Naive B cell (primary cell): Measurements from ENCODE around the gene GRAMD1B. TPM values are rescaled to one million over a fixed set of nuclear protein-coding genes. Genes with fewer than 3 reads are reported as not detected.

Experiments used
- ATAC-seq, 2 donors: fragments of 150-1000 bp; cut with Tn5 transposase; 2 replicates each; pipeline ENCODE4 v1.10.0; 2021; ENCODE audit warnings: low read depth in 2 of 2, mild to moderate bottlenecking in 2 of 2, moderate library complexity in 2 of 2
- DNase-seq: peaks from one replicate; pipeline ENCODE4 v3.0.0; 2022
- H3K27ac Mint-ChIP-seq, 6 donors: one replicate each; pipeline ENCODE4 v1.8.0; 2020 to 2022; ENCODE audit warnings: mild to moderate bottlenecking in 6 of 6, mixed read lengths in 6 of 6, moderate library complexity in 5 of 6, inconsistent platforms in 2 of 6
- H3K27me3 Mint-ChIP-seq, 3 donors: one replicate each; pipeline ENCODE4 v1.8.0; 2021 to 2022; ENCODE audit warnings: mixed read lengths in 3 of 3, mild to moderate bottlenecking in 1 of 3
- H3K36me3 Mint-ChIP-seq, 2 donors: one replicate each; pipeline ENCODE4 v1.8.0; 2020 to 2022; ENCODE audit warnings: mixed read lengths in 2 of 2, inconsistent platforms in 1 of 2, mild to moderate bottlenecking in 1 of 2
- H3K4me1 Mint-ChIP-seq, 3 donors: one replicate each; pipeline ENCODE4 v1.8.0; 2020 to 2022; ENCODE audit warnings: mixed read lengths in 3 of 3, inconsistent platforms in 1 of 3, mild to moderate bottlenecking in 1 of 3, moderate library complexity in 1 of 3
- H3K4me3 Mint-ChIP-seq, 8 donors: one replicate each; pipeline ENCODE4 v1.8.0; 2020 to 2022; ENCODE audit warnings: mild to moderate bottlenecking in 8 of 8, mixed read lengths in 8 of 8, moderate library complexity in 8 of 8, inconsistent platforms in 2 of 8
- H3K9me3 Mint-ChIP-seq, 7 donors: one replicate each; pipeline ENCODE4 v1.8.0; 2020 to 2022; ENCODE audit warnings: mixed read lengths in 7 of 7, mild to moderate bottlenecking in 5 of 7, inconsistent platforms in 2 of 7, moderate library complexity in 1 of 7
- polyA plus RNA-seq, 6 donors: library from polyadenylated mRNA; unstranded; fragments of 300-500 nt; fragmentation: Illumina TruSeq; gene quantifications; one replicate each; pipeline ENCODE4 v1.2.3, GENCODE V29; 2021; ENCODE audit warnings: low read depth in 6 of 6

The GRAMD1B gene
- polyA plus RNA-seq = under 1 TPM in 1 of 6 donors, not detected in 5; 0.84 TPM

DNA sequence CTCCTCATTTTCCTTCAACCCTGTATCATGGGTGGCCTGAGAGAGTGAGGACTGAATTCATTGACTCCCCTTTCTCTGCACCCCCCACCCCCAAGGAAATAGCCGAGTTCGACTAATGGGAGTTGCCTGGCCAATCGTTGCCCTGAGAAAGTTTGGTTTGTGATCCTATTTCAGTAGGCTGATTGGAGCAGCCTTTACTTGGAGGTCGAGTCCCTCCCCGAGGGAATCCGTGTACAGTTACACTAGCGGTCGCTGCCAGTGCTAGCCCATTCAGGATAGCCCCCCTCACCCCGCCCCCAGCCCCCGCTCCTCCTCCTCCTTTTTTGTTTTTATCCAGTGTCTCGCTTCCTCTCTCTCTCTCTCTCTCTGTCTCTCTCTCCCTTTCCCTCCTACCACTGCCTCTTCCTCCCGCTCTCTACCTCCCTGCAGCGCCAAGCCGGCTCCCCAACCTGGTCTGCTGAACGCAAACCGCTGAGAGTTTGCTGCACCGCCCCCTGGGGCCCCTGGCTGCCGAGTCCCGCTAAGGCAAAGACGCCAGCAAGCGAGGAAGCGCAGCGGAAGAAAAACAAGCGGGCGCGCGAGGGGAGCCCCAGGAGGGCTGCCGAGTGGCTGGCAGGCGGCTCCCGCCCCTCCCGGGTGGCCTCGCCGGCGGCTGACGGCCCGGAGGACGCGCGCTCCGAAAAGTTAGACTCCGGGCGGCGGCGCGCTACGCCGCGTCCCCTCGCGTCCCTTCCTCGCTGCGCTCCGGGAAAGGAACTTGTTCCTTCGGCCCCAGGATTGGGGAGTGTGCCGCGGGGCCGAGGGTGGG lies at the start of gene GRAMD1B:
GRAMD1B (plus strand) TSS at position 357 of the 808 bp plus-strand sequence. CDS start 524 bp downstream, outside the sequence.
- peaks cover 4 to 13% (median 10%) of the 10 kb centered on the region in 3 donors for H3K4me1 Mint-ChIP-seq
- H3K9me3 Mint-ChIP-seq = no peaks in the 10 kb centered on the region
- peak within 1 kb of the TSS in 7 of 8 donors; percentile 56 to 84 (median 77) for H3K4me3 Mint-ChIP-seq
- H3K36me3 Mint-ChIP-seq = no peaks in the 10 kb centered on the region
- ATAC-seq (peak; percentile 50 to 64), DNase-seq (peak; percentile 29)
- H3K27ac Mint-ChIP-seq = peak within 1 kb of the TSS in 1 of 6 donors; percentile 13
- peaks cover 17 to 36% (median 29%) of the 10 kb centered on the region in 3 donors for H3K27me3 Mint-ChIP-seq

DNA sequence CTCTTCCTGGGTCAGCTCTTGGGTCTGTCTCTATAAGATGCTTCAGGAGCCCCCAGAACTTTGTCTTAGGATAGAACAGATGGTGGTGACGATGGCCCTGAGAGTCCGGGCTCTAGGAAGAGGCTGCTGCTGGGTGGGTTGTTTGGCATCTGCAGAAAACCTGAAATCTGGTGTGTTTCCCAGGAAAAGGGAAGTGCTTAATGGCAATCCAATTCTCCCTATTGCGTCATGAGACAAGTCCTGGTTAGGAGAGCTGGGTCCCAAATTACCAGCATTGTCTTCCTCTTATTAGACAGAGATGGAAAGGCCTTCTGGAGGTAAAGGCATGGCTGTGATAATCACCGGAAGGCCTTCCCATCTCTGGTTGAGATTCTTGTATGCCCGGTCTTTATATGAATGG lies 48.9 kb upstream of the GRAMD1B start:
- Mint-ChIP-seq H3K9me3 (no peaks in the 10 kb centered on the region), H3K4me3 (no peak overlapping the region), H3K27me3 (no peaks in the 10 kb centered on the region), H3K27ac (no peak overlapping the region), H3K36me3 (no peaks in the 10 kb centered on the region), H3K4me1 (no peaks in the 10 kb centered on the region)
- no peak for ATAC-seq
- no peak for DNase-seq

DNA sequence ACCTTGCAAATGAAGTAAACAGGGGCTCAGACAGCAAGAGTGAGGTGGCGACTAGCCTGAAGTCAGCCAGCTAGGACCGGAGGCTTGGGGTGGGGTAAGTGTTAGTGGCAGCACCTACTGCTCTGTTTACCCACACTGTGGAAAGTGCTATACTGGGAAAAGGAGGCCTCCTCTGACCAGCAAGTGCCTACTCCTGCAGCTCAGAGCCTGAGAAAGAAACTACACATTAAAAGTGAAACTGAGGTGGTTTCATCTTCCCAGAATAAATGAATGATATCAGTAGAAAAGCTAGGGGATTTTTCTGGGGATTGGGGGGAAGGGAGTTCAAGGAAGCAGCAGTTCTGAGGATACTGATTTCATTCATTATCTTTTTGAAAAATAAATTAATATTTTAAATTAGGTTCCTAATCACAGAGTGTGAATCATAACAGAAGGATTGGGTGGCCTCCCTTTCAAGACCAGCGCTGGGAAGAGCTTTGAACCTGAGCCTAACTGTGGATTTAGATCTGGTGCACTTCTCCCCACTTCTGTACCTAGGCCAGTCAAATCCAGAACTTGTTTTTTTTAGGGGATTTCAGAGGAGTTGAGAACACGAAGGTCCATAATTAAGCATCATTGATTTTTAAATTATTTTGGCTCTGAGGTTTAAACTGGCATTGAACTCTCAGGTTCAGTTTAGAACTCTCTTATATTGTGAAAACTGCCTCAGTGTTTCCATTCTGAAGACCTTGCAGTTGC lies 48.1 kb upstream of the GRAMD1B start:
- H3K27ac Mint-ChIP-seq = no peak overlapping the region
- no peaks in the 10 kb centered on the region for H3K27me3 Mint-ChIP-seq
- H3K4me1 Mint-ChIP-seq = no peaks in the 10 kb centered on the region
- no peaks in the 10 kb centered on the region for H3K9me3 Mint-ChIP-seq
- no peak overlapping the region for H3K4me3 Mint-ChIP-seq
- no peaks in the 10 kb centered on the region for H3K36me3 Mint-ChIP-seq
- DNase-seq = no peak
- ATAC-seq = no peak

DNA sequence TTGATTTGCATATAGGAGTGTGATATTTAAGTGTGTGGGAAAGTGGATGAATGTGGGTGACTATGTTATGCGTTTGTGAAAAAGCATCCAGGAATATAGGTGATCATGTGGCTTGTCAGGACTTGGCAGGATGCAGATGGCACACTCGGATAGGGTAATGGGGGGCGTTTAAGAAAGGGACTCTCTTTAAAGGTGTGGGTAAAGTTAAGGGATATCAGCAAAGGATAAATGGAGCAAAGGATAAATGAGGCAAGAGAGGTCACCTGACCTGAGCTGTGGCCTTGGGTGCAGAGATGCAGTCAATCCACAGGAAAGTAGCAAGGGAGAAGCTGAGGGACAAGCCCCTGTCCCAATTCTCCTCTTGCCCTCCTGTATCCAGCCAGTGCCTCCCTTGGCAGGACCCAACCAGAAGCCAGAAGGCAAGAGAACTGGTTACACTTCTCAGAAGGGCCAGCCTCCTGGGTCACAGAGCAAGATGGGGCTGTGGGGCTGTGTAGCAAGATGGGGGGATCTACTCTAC lies 47.5 kb upstream of the GRAMD1B start:
- H3K36me3 Mint-ChIP-seq = no peaks in the 10 kb centered on the region
- H3K27me3 Mint-ChIP-seq = no peaks in the 10 kb centered on the region
- no peak overlapping the region for H3K27ac Mint-ChIP-seq
- no peak for DNase-seq
- H3K9me3 Mint-ChIP-seq = no peaks in the 10 kb centered on the region
- H3K4me1 Mint-ChIP-seq = no peaks in the 10 kb centered on the region
- H3K4me3 Mint-ChIP-seq = no peak overlapping the region
- no peak for ATAC-seq

DNA sequence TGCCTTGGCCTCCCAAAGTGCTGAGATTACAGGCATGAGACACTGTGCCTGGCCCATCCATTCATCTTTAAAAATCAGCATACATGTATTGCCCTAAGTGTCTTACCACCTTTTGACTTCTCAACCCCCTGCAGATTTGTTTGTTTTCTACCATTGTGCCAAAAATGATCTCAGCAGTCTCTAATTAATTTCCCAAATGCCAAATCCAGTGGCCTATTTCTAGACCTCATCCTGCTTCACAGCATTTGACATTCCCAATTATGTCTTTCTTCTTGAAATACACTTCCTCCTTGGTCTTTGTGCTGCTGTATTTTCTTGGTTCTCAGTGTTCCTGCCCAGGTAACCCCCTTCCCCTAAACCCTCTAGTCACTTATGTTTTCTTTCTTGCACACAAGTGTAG lies 46.0 kb upstream of the GRAMD1B start:
- no peaks in the 10 kb centered on the region for H3K36me3 Mint-ChIP-seq
- no peak overlapping the region for H3K4me3 Mint-ChIP-seq
- no peaks in the 10 kb centered on the region for H3K27me3 Mint-ChIP-seq
- no peak overlapping the region for H3K27ac Mint-ChIP-seq
- DNase-seq (no peak), ATAC-seq (no peak)
- H3K9me3 Mint-ChIP-seq = no peaks in the 10 kb centered on the region
- H3K4me1 Mint-ChIP-seq = no peaks in the 10 kb centered on the region

DNA sequence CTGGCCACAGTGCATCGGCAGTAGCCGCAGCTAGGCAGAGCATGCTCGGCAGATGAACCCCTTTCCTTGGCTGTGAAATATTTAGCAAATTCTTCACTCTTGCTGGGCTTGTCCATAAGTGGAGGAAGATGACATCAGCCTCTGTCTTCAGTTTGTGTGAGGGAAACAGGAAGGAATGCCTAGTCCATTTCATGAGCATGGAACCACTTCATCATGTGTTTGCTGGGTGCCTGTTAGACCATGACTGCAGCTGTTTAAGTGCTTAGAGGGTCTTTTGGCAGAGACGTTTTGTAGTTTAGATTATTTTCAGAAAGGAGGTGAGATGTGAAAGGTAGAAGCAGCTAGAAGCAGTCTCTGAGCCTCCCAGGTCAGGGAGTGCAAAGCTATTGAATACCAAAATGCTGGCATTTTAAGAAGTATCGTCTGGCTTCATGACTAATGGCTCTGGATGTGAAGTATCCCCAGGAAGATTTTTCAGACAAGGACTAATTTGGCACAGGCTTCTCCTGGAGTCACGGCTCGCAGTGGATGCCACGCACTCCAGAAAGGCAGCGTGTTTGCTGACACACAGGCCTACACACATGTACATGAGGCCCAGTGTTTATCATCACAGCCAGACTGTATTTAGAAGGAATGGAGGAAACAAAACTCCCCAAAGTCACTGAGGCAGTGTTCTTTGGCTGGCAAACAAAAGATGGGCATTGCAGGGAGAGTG lies 43.1 kb upstream of the GRAMD1B start:
- no peaks in the 10 kb centered on the region for H3K36me3 Mint-ChIP-seq

DNA sequence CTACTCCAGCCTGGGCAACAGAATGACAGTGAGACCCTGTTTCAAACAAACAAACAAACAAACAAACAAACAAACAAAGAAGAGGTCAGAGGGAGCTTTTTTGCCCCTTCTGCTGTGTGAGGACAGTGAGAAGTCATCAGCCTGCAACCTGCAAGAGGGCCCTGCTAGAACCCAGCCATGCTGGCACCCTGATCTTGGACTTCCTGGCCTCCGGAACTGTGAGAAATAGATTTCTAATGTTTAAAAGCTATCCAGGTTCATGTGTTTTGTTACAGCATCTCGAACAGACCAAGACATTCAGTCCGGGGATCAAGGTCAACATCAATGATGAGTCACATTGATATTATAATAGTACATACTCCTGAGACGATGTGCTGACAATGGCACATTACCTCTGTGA lies 41.4 kb upstream of the GRAMD1B start:
- Mint-ChIP-seq H3K4me3 (no peak overlapping the region), H3K4me1 (no peaks in the 10 kb centered on the region), H3K27me3 (peaks cover 0 to 4% (median 0%) of the 10 kb centered on the region in 3 donors), H3K36me3 (no peaks in the 10 kb centered on the region), H3K9me3 (no peaks in the 10 kb centered on the region), H3K27ac (no peak overlapping the region)
- DNase-seq = no peak
- ATAC-seq = no peak

More for the DNA sequence above, 43.1 kb upstream of the GRAMD1B start:
- H3K4me1 Mint-ChIP-seq = no peaks in the 10 kb centered on the region
- no peak for DNase-seq
- H3K27me3 Mint-ChIP-seq = peaks cover 0 to 4% (median 0%) of the 10 kb centered on the region in 3 donors
- H3K4me3 Mint-ChIP-seq = no peak overlapping the region
- H3K9me3 Mint-ChIP-seq = no peaks in the 10 kb centered on the region
- ATAC-seq = no peak
- no peak overlapping the region for H3K27ac Mint-ChIP-seq

DNA sequence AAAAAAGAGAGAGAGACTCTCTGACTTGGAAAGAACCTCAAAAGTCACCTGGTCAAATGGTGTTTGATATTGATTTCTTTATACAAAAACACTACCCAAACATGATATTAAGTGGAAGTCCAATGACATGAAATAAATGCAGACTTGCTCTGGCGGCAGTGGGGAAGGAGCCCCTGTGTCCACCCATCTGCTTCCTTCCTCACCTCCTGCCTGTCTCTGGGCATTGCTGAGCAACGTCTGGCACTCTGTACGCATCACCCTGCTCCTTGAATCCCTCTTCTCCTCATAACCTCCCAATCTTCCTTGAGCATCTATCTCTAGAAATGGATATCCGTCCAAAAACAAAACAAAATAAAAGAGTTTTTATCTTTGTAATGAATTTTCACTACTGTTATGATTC lies 39.9 kb upstream of the GRAMD1B start:
- H3K9me3 Mint-ChIP-seq = no peaks in the 10 kb centered on the region
- peaks cover 0 to 4% (median 0%) of the 10 kb centered on the region in 3 donors for H3K27me3 Mint-ChIP-seq
- DNase-seq (no peak), ATAC-seq (no peak)
- peak overlapping the region in 1 of 8 donors; percentile 29 for H3K4me3 Mint-ChIP-seq
- no peak overlapping the region for H3K27ac Mint-ChIP-seq
- H3K36me3 Mint-ChIP-seq = no peaks in the 10 kb centered on the region
- H3K4me1 Mint-ChIP-seq = no peaks in the 10 kb centered on the region

DNA sequence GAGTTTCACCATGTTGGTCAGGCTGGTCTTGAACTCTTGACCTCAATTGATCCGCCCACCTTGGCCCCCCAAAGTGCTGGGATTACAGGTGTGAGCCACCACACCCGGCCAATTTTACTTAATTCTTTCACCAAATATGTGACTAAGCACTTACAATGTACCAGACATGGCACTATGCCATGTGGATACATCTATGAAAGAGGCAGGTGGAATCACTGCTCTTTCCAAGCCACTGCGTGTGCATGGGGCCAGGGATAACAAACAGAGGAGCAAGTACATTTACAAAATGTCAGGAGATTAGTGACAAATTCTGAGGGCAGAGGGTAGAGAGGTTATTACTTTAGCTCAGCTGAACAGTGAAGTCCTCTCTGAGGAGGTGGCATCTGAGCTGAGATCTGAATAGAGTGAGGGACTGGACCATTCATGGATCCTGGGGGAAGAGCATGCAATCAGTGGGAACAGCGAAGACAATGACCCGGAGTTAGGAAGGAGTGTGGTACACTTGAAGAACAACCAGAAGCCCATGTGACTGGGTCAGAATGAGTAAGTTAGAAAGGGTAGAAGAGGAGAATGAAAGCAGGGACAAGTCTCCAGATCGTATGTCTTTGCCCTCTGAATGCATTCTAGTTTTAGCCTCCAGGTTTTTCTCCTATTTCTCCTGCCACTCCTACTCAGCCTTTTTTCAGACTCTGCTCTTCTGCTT lies 38.3 kb upstream of the GRAMD1B start:
- H3K9me3 Mint-ChIP-seq = no peaks in the 10 kb centered on the region
- ATAC-seq = no peak
- DNase-seq = no peak
- H3K4me3 Mint-ChIP-seq = no peak overlapping the region
- H3K4me1 Mint-ChIP-seq = no peaks in the 10 kb centered on the region
- no peaks in the 10 kb centered on the region for H3K36me3 Mint-ChIP-seq
- H3K27ac Mint-ChIP-seq = peak overlapping the region in 1 of 6 donors; percentile 81
- peaks cover 0 to 7% (median 0%) of the 10 kb centered on the region in 3 donors for H3K27me3 Mint-ChIP-seq

DNA sequence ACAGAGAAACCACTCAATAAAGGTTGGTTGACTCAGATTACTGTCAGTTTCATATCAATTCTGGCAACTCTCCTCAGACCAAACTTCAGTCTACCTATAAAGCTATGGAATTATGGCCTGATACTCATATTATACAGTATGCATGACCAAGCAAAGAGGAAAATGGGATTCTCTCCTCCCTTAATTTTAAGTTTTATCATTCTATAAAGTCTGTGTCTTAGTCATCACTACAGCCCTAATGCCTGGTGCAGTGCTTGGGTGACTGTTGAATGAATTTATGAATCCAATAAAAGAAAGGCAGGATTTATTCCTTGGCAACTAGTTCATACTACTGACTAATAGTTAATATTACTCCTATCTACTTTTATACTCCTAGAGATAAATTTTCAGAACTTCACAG lies 37.6 kb upstream of the GRAMD1B start:
- no peak overlapping the region for H3K4me3 Mint-ChIP-seq
- H3K27me3 Mint-ChIP-seq = peaks cover 0 to 7% (median 0%) of the 10 kb centered on the region in 3 donors
- no peak for ATAC-seq
- no peaks in the 10 kb centered on the region for H3K9me3 Mint-ChIP-seq
- H3K27ac Mint-ChIP-seq = no peak overlapping the region
- no peaks in the 10 kb centered on the region for H3K4me1 Mint-ChIP-seq
- H3K36me3 Mint-ChIP-seq = no peaks in the 10 kb centered on the region
- no peak for DNase-seq

DNA sequence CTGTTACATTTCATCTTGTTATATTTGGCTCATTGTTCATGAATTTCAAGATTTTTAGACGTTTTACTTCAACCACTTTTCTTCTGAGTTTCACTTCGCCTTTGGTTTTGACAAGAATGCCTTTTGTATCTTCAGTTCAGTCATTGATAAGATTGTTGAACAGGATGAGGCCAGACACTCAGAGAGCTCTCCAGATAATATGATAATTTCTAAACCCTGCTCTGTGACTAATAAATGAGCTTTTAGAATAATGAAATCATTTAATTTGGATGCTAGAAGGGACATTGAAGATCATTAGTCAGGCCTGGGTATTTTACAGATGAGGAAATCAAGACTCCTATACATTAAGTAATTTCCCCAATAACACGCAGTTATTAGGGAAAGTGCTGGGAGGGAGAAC lies 37.2 kb upstream of the GRAMD1B start:
- peaks cover 0 to 2% (median 0%) of the 10 kb centered on the region in 7 donors for H3K9me3 Mint-ChIP-seq
- no peaks in the 10 kb centered on the region for H3K4me1 Mint-ChIP-seq
- H3K27ac Mint-ChIP-seq = no peak overlapping the region
- DNase-seq = no peak
- H3K4me3 Mint-ChIP-seq = no peak overlapping the region
- ATAC-seq = no peak
- H3K27me3 Mint-ChIP-seq = peaks cover 0 to 7% (median 0%) of the 10 kb centered on the region in 3 donors
- H3K36me3 Mint-ChIP-seq = no peaks in the 10 kb centered on the region

DNA sequence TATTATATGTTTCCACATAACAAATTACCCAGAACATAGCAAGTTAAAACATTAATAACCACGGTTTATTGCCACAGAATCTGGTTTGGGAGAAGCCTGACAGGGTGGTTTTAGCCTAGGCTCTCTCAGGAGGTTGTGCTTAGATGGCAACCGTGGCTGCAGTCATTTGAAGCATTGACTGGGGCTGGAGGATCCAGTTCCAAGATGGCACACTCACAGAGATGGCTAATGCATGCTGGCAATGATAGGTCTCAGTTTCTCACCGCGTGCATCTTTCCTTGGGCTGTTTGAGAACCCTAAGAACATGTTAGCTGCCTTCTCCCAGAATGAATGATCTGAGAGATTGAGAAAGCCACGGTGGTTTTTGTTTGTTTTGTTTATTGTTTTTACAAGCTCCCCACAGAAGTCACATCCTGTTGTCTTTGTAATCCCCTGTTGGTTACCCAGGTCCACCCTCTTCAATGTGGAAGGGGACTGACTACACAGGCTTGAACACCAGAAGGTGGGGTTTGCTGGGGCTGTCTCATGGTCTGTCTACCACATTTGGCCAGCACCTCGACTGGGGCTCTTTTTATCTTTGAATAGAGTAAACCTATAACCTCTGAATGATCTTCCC lies 36.6 kb upstream of the GRAMD1B start:
- Mint-ChIP-seq H3K36me3 (no peaks in the 10 kb centered on the region), H3K27me3 (peaks cover 0 to 7% (median 0%) of the 10 kb centered on the region in 3 donors), H3K4me3 (no peak overlapping the region), H3K9me3 (peaks cover 0 to 8% (median 0%) of the 10 kb centered on the region in 7 donors), H3K4me1 (no peaks in the 10 kb centered on the region), H3K27ac (no peak overlapping the region)
- no peak for ATAC-seq
- no peak for DNase-seq
